ENCODE data around the gene CACNG6. TPM values are rescaled to one million over a fixed set of nuclear protein-coding genes. Genes with fewer than 3 reads are reported as not detected.
A peak's percentile ranks its signal among the peaks of the same experiment; 100 is the strongest.
"Not testable (repeated sequence)": the region's sequence is repeated elsewhere in the genome, so short reads cannot be mapped to it uniquely, and the experiment has no call there.

CACNG6 gene
- not detected for total RNA-seq

DNA sequence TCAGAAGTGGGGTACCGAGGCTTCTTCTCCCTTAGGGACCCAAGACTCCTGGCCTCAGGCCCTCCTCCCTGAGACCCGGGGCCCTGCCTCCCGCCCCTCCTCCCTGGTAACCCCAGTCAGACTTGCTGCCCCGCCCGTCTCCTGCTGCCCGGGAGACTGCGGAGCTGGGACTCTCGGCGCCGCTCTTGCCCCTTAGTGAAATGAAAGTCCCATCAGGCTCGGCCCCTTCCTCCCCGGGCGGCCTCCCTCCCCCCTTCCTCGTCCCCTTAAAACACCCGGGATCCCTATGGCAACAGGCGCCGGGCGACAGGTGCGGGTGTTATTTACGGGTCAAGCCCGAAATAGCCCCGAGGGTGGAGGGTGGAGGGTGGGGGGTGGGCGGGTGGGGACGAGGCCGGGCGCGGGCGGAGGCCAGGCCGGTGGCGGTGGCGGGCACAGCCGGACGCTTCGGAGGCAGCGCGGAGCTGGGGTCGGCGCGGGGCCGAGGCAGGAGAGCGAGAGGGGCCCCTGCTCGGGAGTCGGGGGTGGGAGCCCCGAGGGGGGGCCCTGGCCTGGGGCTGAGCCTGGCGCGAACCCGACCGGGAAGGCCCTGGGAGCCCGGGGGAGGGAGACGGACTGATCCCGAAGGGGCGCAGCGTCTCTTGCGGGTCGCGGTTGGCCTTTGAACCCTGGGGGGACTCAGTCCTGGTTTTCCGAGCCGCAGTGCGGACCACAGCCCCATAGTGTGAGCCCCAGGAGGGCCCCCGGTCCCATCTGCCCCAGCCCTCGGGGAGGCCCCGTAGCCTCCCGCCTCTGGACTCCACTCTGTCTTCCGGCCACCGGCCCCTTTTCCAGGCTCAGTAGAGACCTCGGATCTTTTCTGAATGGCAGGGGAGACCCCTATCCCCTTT, at the start of gene CACNG6:
Gene CACNG6, plus strand, starts transcription at position 414 of the 890 bp plus-strand sequence. CDS start 1,241 bp downstream, outside the sequence.
- ATAC-seq (replicated peaks in 1 of 2) (no peak), DNase-seq (no peak)
- peaks cover 13% of the 10 kb centered on the region for H3K4me1 Mint-ChIP-seq (ENCODE audit: low read depth)
- H3K9me3 Mint-ChIP-seq = no peaks in the 10 kb centered on the region
- no peaks in the 10 kb centered on the region for H3K36me3 Mint-ChIP-seq (ENCODE audit: insufficient read depth in 2 of 2)
- no peak within 1 kb of the TSS for H3K27ac Mint-ChIP-seq
- H3K27me3 Mint-ChIP-seq (ENCODE audit: low read depth) = peaks cover 40% of the 10 kb centered on the region
- peak within 1 kb of the TSS; percentile 28 to 63 for H3K4me3 Mint-ChIP-seq

DNA sequence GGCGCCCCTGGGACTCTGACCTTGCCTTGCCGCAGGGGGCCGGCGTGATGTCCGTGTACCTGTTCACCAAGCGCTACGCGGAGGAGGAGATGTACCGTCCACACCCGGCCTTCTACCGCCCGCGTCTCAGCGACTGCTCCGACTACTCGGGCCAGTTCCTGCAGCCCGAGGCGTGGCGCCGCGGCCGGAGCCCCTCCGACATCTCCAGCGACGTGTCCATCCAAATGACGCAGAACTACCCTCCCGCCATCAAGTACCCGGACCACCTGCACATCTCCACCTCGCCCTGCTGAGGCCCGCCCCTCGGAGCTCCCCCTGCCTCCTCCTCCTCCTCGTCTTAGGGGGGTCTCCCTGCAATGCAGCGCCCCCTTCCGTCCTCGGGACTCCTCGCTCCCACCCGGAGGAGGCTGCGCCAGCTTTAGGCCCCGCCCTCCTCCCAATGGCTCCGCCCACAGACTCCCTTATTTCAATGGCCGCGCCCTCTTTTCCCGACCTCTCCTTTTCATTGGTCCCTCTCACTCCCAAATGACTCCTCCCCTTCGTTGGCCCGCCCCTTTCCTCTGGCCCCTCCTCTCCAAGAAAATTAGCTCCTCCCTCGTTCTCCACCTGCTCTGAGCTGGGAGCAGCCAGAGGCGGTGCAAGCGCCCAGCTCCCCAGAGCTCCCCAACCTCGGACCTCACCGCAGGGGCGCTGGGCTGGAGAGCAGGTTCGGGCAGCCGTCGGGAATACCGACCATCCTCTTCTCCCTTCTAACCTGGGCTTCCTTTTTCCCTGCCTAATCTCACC, 49.2 kb upstream of the CACNG6 start:
- DNase-seq (no peak), ATAC-seq (replicated peaks in 1 of 2) (no peak)
- H3K27ac Mint-ChIP-seq = no peak overlapping the region
- no peaks in the 10 kb centered on the region for H3K9me3 Mint-ChIP-seq
- H3K27me3 Mint-ChIP-seq (ENCODE audit: low read depth) = peaks cover 44% of the 10 kb centered on the region
- peaks cover 6% of the 10 kb centered on the region for H3K4me1 Mint-ChIP-seq (ENCODE audit: low read depth)
- no peak overlapping the region for H3K4me3 Mint-ChIP-seq
- peaks cover 0 to 2% of the 10 kb centered on the region in 2 donors for H3K36me3 Mint-ChIP-seq (ENCODE audit: insufficient read depth in 2 of 2)

- H3K36me3 Mint-ChIP-seq (ENCODE audit: insufficient read depth in 2 of 2) = peaks cover 0 to 2% of the 10 kb centered on the region in 2 donors
- H3K27me3 Mint-ChIP-seq (ENCODE audit: low read depth) = peaks cover 46% of the 10 kb centered on the region
- H3K4me1 Mint-ChIP-seq (ENCODE audit: low read depth) = peaks cover 6% of the 10 kb centered on the region
- H3K27ac Mint-ChIP-seq = no peak overlapping the region
- no peak for DNase-seq
- no peak overlapping the region for H3K4me3 Mint-ChIP-seq
- ATAC-seq (replicated peaks in 1 of 2) = no peak
- H3K9me3 Mint-ChIP-seq = no peaks in the 10 kb centered on the region
Measured at GRCh38 chr19:53944416-53944815, 47.0 kb upstream of the CACNG6 start.

DNA sequence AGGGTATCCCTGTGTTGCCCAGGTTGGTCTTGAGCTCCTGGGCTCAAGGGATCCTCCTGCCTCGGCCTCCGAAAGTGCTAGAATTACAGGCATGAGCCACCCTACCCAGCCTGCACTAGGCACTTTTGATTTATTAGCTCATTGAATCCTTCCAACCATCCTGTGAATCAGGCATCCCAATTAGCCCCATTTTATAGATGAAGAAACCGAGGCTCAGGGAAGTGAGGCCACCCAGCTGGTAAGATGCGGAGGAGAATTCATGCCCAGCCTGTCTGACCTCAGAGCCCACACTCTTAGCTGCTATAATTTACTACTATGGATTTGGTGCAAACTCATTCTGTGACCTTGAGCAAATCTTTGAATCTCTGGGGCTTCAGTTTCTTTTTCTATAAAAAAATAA, 46.5 kb upstream of the CACNG6 start:
- DNase-seq (no peak), ATAC-seq (replicated peaks in 1 of 2) (no peak)
- H3K27ac Mint-ChIP-seq = no peak overlapping the region
- peaks cover 6% of the 10 kb centered on the region for H3K4me1 Mint-ChIP-seq (ENCODE audit: low read depth)
- peaks cover 0 to 2% of the 10 kb centered on the region in 2 donors for H3K36me3 Mint-ChIP-seq (ENCODE audit: insufficient read depth in 2 of 2)
- H3K4me3 Mint-ChIP-seq = no peak overlapping the region
- H3K27me3 Mint-ChIP-seq (ENCODE audit: low read depth) = peaks cover 46% of the 10 kb centered on the region
- no peaks in the 10 kb centered on the region for H3K9me3 Mint-ChIP-seq

- ATAC-seq (replicated peaks in 1 of 2) (no peak), DNase-seq (no peak)
- Mint-ChIP-seq H3K4me1 (ENCODE audit: low read depth) (peaks cover 6% of the 10 kb centered on the region), H3K27me3 (ENCODE audit: low read depth) (peaks cover 46% of the 10 kb centered on the region), H3K4me3 (no peak overlapping the region), H3K27ac (no peak overlapping the region), H3K9me3 (no peaks in the 10 kb centered on the region), H3K36me3 (ENCODE audit: insufficient read depth in 2 of 2) (peaks cover 0 to 2% of the 10 kb centered on the region in 2 donors)
Measured at GRCh38 chr19:53945441-53945840, 46.0 kb upstream of the CACNG6 start.

GRCh38 chr19:53945998-53946397, 45.4 kb upstream of the CACNG6 start:
- Mint-ChIP-seq H3K4me1 (ENCODE audit: low read depth) (peaks cover 6% of the 10 kb centered on the region), H3K27ac (no peak overlapping the region), H3K36me3 (ENCODE audit: insufficient read depth in 2 of 2) (peaks cover 0 to 2% of the 10 kb centered on the region in 2 donors), H3K27me3 (ENCODE audit: low read depth) (peaks cover 46% of the 10 kb centered on the region), H3K4me3 (no peak overlapping the region), H3K9me3 (no peaks in the 10 kb centered on the region)
- DNase-seq (no peak), ATAC-seq (replicated peaks in 1 of 2) (no peak)

DNA sequence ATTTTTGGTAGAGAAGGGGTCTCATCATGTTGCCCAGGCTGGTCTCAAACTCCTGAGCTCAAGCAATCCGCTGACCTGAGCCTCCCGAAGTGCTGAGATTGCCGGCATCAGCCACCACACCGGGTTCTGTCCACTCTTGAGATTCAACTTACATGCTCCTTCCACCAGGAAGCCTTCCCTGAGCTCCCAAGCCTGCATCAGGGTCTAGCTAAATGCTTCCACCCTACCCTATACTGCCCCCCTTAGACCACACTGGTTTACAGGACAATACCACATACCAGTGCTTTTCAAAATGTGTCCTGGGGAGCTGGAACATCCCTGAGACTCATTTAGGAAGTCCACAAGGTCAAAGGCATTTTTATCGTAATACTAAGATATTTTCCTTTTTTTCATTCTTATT, 43.8 kb upstream of the CACNG6 start:
- ATAC-seq (replicated peaks in 1 of 2) = no peak
- H3K27ac Mint-ChIP-seq = no peak overlapping the region
- peaks cover 3% of the 10 kb centered on the region for H3K4me1 Mint-ChIP-seq (ENCODE audit: low read depth)
- H3K27me3 Mint-ChIP-seq (ENCODE audit: low read depth) = peaks cover 42% of the 10 kb centered on the region
- peaks cover 0 to 2% of the 10 kb centered on the region in 2 donors for H3K36me3 Mint-ChIP-seq (ENCODE audit: insufficient read depth in 2 of 2)
- DNase-seq = no peak
- H3K9me3 Mint-ChIP-seq = no peaks in the 10 kb centered on the region
- no peak overlapping the region for H3K4me3 Mint-ChIP-seq

DNA sequence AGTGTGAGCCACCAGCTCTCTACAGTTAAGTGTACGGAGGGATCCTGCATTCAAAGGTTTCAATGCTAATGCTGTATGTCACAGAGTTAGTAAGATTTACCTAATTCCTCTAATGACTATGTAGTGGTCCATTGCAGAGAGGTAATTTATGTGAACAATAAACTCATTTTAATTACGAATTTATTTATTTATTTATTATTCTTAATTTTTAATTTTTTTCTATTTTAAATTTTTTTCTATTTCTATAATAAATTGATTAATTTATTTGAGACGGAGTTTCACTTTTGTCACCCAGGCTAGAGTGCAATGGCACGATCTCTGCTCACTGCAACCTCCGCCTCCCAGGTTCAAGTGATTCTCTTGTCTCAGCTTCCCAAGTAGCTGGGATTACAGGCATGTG, 42.8 kb upstream of the CACNG6 start:
- not testable (repeated sequence) for H3K4me3 Mint-ChIP-seq; DNase-seq; H3K9me3 Mint-ChIP-seq; H3K27ac Mint-ChIP-seq; H3K4me1 Mint-ChIP-seq (ENCODE audit: low read depth); ATAC-seq (replicated peaks in 1 of 2); H3K36me3 Mint-ChIP-seq (ENCODE audit: insufficient read depth in 2 of 2)
- H3K27me3 Mint-ChIP-seq (ENCODE audit: low read depth) = peaks cover 40% of the 10 kb centered on the region

DNA sequence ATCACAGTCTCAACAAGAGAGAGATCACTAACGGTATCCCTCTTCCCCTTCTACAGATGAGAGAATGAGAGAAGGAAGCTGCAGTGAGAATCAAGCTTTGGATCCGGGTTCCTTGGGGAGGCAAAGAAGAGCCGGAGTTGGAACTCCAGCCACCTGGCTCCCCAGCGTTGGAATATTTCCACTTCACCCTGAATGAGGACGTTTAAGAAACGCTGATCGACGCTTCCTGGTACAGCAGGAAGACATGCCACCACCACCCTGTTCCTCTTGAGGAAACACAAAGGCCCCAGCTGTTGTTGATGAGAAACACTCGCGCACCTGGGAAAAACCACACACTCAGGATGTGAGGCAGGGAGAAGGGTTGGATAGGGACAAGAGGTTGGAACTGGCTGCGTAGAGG, 40.0 kb upstream of the CACNG6 start:
- Mint-ChIP-seq H3K4me3 (no peak overlapping the region), H3K4me1 (ENCODE audit: low read depth) (no peaks in the 10 kb centered on the region), H3K27me3 (ENCODE audit: low read depth) (peaks cover 34% of the 10 kb centered on the region), H3K36me3 (ENCODE audit: insufficient read depth in 2 of 2) (no peaks in the 10 kb centered on the region), H3K27ac (no peak overlapping the region), H3K9me3 (no peaks in the 10 kb centered on the region)
- ATAC-seq (replicated peaks in 1 of 2) (no peak), DNase-seq (no peak)

DNA sequence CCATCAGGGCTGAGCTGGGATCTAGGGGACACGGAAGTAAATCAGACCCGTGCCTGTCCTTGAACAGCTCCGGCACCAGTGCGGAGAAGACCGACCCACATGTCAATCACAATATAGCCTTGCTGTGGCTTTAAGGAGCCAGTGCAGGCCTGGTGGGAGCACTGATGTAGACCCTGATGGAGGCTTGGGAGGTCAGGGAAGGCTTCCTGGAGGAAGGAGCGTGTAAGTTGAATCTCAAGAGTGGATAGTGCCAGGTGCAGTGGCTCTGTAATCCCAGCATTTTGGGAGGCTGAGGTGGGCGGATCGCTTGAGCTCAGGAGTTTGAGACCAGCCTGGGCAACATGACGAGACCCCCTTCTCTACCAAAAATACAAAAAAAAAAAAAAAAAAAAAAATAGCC, 39.5 kb upstream of the CACNG6 start:
- DNase-seq = no peak
- no peak overlapping the region for H3K4me3 Mint-ChIP-seq
- no peaks in the 10 kb centered on the region for H3K36me3 Mint-ChIP-seq (ENCODE audit: insufficient read depth in 2 of 2)
- H3K4me1 Mint-ChIP-seq (ENCODE audit: low read depth) = no peaks in the 10 kb centered on the region
- peaks cover 38% of the 10 kb centered on the region for H3K27me3 Mint-ChIP-seq (ENCODE audit: low read depth)
- no peak for ATAC-seq (replicated peaks in 1 of 2)
- no peaks in the 10 kb centered on the region for H3K9me3 Mint-ChIP-seq
- no peak overlapping the region for H3K27ac Mint-ChIP-seq

- Mint-ChIP-seq H3K27me3 (ENCODE audit: low read depth) (peaks cover 47% of the 10 kb centered on the region), H3K9me3 (no peaks in the 10 kb centered on the region)
Measured at GRCh38 chr19:53953383-53953782, 38.1 kb upstream of the CACNG6 start.

DNA sequence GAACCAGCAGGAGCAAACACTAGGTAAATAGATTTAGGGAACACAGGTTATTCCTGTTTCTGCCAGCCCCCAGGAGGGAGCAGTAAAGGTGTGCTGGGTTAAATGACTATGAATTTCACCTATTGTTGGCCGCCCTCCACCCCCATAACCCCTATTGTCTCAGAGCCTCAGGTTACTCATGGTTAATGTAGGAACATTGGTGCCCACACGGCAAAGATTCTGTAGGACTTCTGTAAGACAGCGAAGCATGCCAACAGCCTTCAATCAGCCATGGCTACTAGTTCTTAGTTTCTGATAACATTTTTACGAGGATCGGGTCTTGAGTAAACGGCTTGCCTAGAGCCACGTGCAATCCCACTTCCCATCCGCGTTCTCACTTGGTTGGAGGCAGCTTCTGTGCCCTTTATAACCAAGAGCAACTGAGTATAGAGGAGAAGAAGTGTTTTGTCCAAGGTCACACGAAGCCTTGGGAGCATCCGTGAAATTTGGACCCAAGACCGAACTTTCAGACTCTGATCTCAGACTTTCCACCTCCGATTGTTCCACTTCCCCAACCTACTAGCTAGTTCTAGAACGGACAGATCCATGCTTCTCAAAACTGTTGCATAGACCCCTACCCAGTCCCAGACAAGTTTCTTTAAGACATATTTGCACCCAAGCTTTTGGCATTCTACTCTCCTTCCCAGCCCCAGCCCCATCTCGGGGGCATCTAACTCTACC, 33.8 kb upstream of the CACNG6 start:
- H3K4me3 Mint-ChIP-seq = no peak overlapping the region
- H3K9me3 Mint-ChIP-seq = no peaks in the 10 kb centered on the region
- DNase-seq = no peak
- H3K27ac Mint-ChIP-seq = no peak overlapping the region
- ATAC-seq (replicated peaks in 1 of 2) = no peak
- H3K4me1 Mint-ChIP-seq (ENCODE audit: low read depth) = no peaks in the 10 kb centered on the region
- H3K36me3 Mint-ChIP-seq (ENCODE audit: insufficient read depth in 2 of 2) = peaks cover 0 to 2% of the 10 kb centered on the region in 2 donors
- peaks cover 76% of the 10 kb centered on the region for H3K27me3 Mint-ChIP-seq (ENCODE audit: low read depth)

More at GRCh38 chr19:53953383-53953782, 38.1 kb upstream of the CACNG6 start:
- no peak overlapping the region for H3K27ac Mint-ChIP-seq
- no peak overlapping the region for H3K4me3 Mint-ChIP-seq
- H3K36me3 Mint-ChIP-seq (ENCODE audit: insufficient read depth in 2 of 2) = no peaks in the 10 kb centered on the region
- ATAC-seq (replicated peaks in 1 of 2) = no peak
- DNase-seq = no peak
- no peaks in the 10 kb centered on the region for H3K4me1 Mint-ChIP-seq (ENCODE audit: low read depth)

DNA sequence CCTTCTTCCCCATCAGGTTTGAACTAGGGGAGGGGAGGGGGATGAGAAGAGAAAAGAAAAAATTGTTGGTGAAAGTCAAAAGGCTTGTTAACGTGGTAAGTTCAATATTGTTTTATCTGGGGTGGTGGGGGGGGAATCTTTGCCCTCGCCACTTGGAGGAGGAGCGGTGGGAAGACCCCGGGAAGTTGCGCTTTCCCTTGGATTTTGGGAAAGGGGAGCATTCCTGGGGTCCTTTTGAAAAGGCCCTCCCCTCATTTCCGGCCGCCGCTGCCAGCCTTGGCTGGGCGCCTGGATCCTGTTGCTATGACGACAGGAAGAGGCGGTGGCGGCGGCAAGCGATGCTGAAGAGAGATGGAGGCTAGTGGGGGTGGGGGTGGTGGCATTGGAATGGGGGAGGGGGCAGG, 33.3 kb upstream of the CACNG6 start:
- Mint-ChIP-seq H3K4me1 (ENCODE audit: low read depth) (no peaks in the 10 kb centered on the region), H3K27ac (no peak overlapping the region), H3K9me3 (no peaks in the 10 kb centered on the region), H3K36me3 (ENCODE audit: insufficient read depth in 2 of 2) (peaks cover 0 to 2% of the 10 kb centered on the region in 2 donors), H3K4me3 (no peak overlapping the region), H3K27me3 (ENCODE audit: low read depth) (peaks cover 76% of the 10 kb centered on the region)
- DNase-seq = no peak
- no peak for ATAC-seq (replicated peaks in 1 of 2)
